Kidney tubule cell (primary cell): ENCODE results near the gene TMIGD2.
"Not testable (repeated sequence)": the region's sequence is repeated elsewhere in the genome, so short reads cannot be mapped to it uniquely, and the experiment has no call there.

Experiments
- DNase-seq: peaks from one replicate; pipeline ENCODE4 v3.0.0-alpha.2; 2018; ENCODE audit warnings: low spot score

The TMIGD2 gene

GRCh38 chr19:4297901-4298809 lies 4.0 kb downstream of the TMIGD2 start:
- no peak for DNase-seq

DNA sequence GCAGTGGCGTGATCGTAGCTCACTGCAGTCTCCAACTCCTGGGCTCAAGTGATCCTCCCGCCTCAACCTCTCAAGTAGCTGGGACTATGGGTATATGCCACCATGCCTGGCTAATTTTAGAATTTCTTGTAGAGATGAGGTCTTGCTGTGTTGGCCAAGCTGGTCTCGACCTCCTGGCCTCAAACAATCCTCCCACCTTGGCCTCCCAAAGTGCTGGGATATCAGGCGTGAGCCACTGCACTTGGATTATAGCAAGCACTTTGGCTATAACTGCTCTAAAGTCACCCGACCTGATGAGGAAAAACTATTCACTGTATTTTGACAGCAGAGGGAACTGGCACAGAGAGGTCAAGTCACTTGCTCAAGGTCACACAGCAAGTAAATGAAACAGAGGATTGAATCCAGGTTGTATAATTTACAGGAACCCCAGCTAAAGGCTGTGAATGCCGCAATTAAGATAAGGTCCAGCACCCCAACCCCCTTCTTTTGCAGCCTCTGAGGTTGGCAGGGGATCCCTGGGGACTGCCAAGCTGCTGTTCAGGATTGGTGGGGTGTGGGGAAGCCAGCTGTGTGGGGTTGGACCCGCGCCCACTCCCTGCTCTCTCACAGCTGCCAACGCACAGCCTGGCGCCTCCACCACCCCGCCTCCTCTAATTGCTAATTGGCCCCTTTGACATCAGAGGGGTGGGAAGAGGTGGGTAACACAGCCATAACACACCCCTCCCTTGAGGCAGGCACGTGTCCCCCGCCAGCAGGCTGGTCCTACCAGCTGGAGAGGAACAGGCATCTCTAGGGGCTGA lies 6.0 kb downstream of the TMIGD2 start:
- no peak for DNase-seq

DNA sequence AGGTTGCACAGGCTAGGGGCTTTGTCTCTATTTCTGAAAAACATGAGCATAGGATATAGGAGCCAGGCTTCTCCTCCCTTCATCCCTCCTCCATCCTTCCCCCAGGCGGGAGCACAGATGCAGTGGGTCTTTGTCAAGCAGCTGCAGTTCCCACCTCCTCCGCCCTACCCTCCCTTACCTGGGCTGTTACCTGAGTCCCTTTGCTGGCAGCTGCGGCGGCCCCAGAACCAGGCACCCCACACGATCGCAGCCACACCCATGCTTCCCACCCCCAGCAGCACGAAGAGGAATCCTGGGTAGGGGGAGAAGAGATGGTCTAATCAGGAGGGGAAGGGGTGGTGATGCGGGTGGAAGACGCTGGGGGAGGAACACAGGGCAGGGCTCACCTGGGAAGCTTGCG lies 7.8 kb downstream of the TMIGD2 start:
- no peak for DNase-seq

DNA sequence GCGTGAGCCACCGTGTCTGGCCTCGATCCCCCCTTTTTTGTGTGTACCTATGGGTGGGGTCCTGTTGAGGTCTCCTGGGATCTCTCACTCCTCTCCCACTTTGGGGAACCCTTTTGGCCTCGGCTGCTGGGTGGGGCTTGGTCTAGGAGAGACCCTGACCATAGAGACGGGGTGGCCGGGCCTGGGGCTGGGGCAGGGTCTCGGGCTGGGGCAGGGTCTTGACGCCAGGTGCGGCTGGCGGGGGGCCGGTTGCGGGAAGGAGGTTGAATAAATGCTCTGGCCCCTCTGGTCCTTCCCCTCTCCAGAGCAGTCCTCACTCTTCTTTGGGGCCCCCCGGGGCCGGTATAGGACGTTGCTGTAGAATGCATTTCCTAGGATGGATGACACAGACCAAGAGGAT lies 9.7 kb downstream of the TMIGD2 start:
- DNase-seq: no peak

GRCh38 chr19:4291184-4291732 lies 10.9 kb downstream of the TMIGD2 start:
- no peak for DNase-seq

GRCh38 chr19:4288091-4288777 lies 14.0 kb downstream of the TMIGD2 start:
- no peak for DNase-seq

GRCh38 chr19:4286141-4286540 lies 16.0 kb downstream of the TMIGD2 start:
- not testable (repeated sequence) for DNase-seq

DNA sequence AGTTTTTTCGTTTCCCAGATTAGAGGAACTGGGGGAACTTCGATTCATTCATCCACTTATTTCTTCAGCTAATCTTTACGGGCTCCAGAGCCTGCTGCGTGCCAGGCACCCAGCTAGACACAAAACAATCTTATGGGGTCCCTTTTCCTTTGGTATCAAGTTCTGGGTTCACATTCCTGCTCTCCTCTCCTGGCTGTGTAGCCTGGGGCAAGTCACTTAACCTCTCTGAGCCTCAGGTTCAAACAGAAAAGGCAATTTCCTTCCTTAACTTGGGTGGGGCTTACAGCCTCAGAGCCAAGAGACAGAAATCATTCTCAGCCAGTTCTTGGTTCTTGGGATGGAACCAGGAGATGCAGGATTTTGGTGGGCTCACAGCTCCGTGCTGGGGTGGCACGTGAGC lies 17.2 kb downstream of the TMIGD2 start:
- DNase-seq: no peak

GRCh38 chr19:4284176-4284958 lies 17.8 kb downstream of the TMIGD2 start:
- DNase-seq: no peak

GRCh38 chr19:4279530-4280422 lies 22.4 kb downstream of the TMIGD2 start:
- DNase-seq: no peak

- DNase-seq: no peak
These were observed 23.0 kb downstream of the TMIGD2 start for GRCh38 chr19:4279267-4279529.

GRCh38 chr19:4278419-4279266 lies 23.5 kb downstream of the TMIGD2 start, which contains the start of gene SHD:
SHD (plus strand) TSS chr19:4279266; CDS start chr19:4280064, 798 bp downstream.
- no peak for DNase-seq

GRCh38 chr19:4278010-4278409 lies 24.2 kb downstream of the TMIGD2 start:
- no peak for DNase-seq

DNA sequence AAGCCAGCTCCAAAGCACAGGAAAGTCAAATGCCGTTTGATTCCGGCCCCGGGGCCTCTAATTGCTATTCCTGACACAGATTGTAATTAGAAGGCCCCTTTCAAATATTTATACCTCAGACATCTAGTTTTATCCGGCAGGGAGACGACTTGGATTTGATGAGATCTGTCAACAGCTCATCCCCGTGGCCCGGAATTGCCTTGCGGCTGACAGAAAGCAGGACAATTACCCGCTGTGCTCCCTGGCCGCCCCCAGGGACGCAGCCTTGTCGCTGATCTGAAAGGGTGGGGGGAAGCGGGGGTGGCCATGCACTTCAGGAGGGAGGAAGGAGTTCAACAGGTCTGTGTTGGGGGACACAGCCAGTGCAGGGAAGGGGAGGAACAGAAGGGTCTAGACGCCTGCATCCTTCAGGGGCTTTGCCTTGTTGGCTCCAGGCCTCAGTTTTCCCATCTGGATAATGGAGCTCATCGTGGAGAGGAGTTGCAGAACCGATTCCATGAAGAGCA lies 24.9 kb downstream of the TMIGD2 start:
- DNase-seq: no peak

GRCh38 chr19:4274321-4274686 lies 27.9 kb downstream of the TMIGD2 start:
- DNase-seq: not testable (repeated sequence)

GRCh38 chr19:4272894-4273293 lies 29.3 kb downstream of the TMIGD2 start:
- DNase-seq: no peak

GRCh38 chr19:4268816-4269430 lies 33.3 kb downstream of the TMIGD2 start:
- no peak for DNase-seq

GRCh38 chr19:4267901-4268815 lies 34.0 kb downstream of the TMIGD2 start:
- DNase-seq: no peak
